HepG2 (cell line): Measurements from ENCODE around the gene HTRA2. TPM values are rescaled to one million over a fixed set of nuclear protein-coding genes. Genes with fewer than 3 reads are reported as not detected.

Experiments
- ARID4A ChIP-seq: sonication (generic); formaldehyde crosslinking; IDR thresholded peaks from 2 replicates; pipeline ENCODE4 v1.5.0; 2020; ENCODE audit warnings: mild to moderate bottlenecking, missing genetic modification reagents, borderline replicate concordance
- DR1 ChIP-seq: sonication (generic); formaldehyde crosslinking; IDR thresholded peaks from 2 replicates; pipeline ENCODE4 v1.8.0; 2021; ENCODE audit warnings: mild to moderate bottlenecking, missing genetic modification reagents, inconsistent platforms
- GTF2F1 ChIP-seq: fragments of 150-350 bp; IDR thresholded peaks from 2 replicates; pipeline ENCODE4 v1.6.1; 2014; ENCODE audit warnings: low read length
- HMGXB3 ChIP-seq: sonication (generic); formaldehyde crosslinking; IDR thresholded peaks from 2 replicates; pipeline ENCODE4 v1.4.0; 2020; ENCODE audit warnings: missing genetic modification reagents, borderline replicate concordance
- HOMEZ ChIP-seq: IDR thresholded peaks from 2 replicates; pipeline ENCODE4 v1.6.1; 2016; ENCODE audit warnings: low read depth
- IKZF5 ChIP-seq: IDR thresholded peaks from 2 replicates; pipeline ENCODE4 v1.6.1; 2018; ENCODE audit warnings: missing genetic modification reagents, mild to moderate bottlenecking, missing compliant biosample characterization
- NBN ChIP-seq: fragments of 450-650 bp; conservative IDR thresholded peaks from 2 replicates; pipeline ENCODE4 v1.6.1; 2017
- REST ChIP-seq, 2 experiments: IDR thresholded peaks; 2 replicates each; pipeline ENCODE4 v1.6.1; 2011 to 2012; ENCODE audit warnings: low read length in 2 of 2, borderline replicate concordance in 1 of 2, low read depth in 1 of 2, mild to moderate bottlenecking in 1 of 2, moderate library complexity in 1 of 2
- polyA plus RNA-seq, 8 experiments: library from polyadenylated mRNA; depleted of rRNA in 3 of 8; stranded (reverse) in 7 of 8; unstranded in 1 of 8; fragments of >200 nt; fragmentation: Illumina TruSeq in 4 of 8; extraction: Trizol in 4 of 8; gene quantifications; 2 replicates each; pipeline versions ENCODE4 v1.2.1 to v1.2.3, GENCODE V29; 2011 to 2016; ENCODE audit warnings: low read depth in 4 of 8, missing spikeins in 1 of 8, mixed read lengths in 1 of 8; ENCODE audit not compliant: insufficient read depth in 1 of 8
- total RNA-seq, 5 experiments: library from RNA; depleted of rRNA; stranded (reverse); fragments of >200 nt; fragmentation: Illumina TruSeq; extraction: Trizol; gene quantifications; 2 replicates each; pipeline ENCODE4 v1.2.3, GENCODE V29; 2016; ENCODE audit warnings: low read depth in 1 of 5

The HTRA2 gene
- total and polyA plus RNA-seq, 2 of the 13 experiments (the other 11 are each of a cell fraction or from before 2014, with no cell fraction given) = 47.7 to 50.3 TPM

GRCh38 chr2:74525717-74526648, 3.8 kb upstream of the HTRA2 start, which contains the start of gene DQX1 (continued):
- TF ChIP-seq REST (IDR thresholded peaks at IDR 0.05; ENCODE audit: borderline replicate concordance in 1 of 2, low read depth in 1 of 2, low read length in 2 of 2) (peak in 1 of 2 experiments; percentile 61; a peak in 1 of 4 replicates), GTF2F1 (no peak), DR1 (CRISPR knock-in tag) (peak; percentile 37; the same call in 1 of the 2 replicates), IKZF5 (CRISPR knock-in tag) (peak; percentile 75; the same call in 1 of the 2 replicates), NBN (no peak), ARID4A (CRISPR knock-in tag) (peak; percentile 71; the same call in 1 of the 2 replicates), HOMEZ (CRISPR knock-in tag) (peak; percentile 87), HMGXB3 (CRISPR knock-in tag) (peak; percentile 69; the same call in 1 of the 2 replicates)
